Esophagus muscularis mucosa (tissue), 4 donors: Measurements from ENCODE around the gene CSMD2. TPM values are rescaled to one million over a fixed set of nuclear protein-coding genes. Genes with fewer than 3 reads are reported as not detected.

Source experiments
- DNase-seq: peaks from one replicate; pipeline ENCODE4 v3.0.0-alpha.2; 2017; ENCODE audit errors: extremely low spot score
- H3K27ac ChIP-seq, 4 donors: fragments of 200-600 bp; sonication (generic); replicated peaks in 1 of 4; 1 replicate in 3 of 4; 2 replicates in 1 of 4; pipeline ENCODE4 v1.5.1; 2016 to 2019; ENCODE audit warnings: mild to moderate bottlenecking in 1 of 4
- H3K27me3 ChIP-seq, 4 donors: fragments of 200-600 bp; sonication (generic); one replicate each; pipeline versions ENCODE4 v1.5.1 to v1.6.0; 2016 to 2019
- H3K36me3 ChIP-seq, 4 donors: fragments of 200-600 bp; sonication (generic); one replicate each; pipeline ENCODE4 v1.5.1; 2016 to 2019
- H3K4me1 ChIP-seq, 4 donors: fragments of 200-600 bp; sonication (generic); one replicate each; pipeline ENCODE4 v1.5.1; 2016 to 2019
- H3K4me3 ChIP-seq, 4 donors: fragments of 200-600 bp; sonication (generic); 1 replicate in 2 of 4; 2 replicates in 2 of 4; pipeline ENCODE4 v1.5.1; 2016 to 2019; ENCODE audit warnings: mild to moderate bottlenecking in 4 of 4, moderate library complexity in 1 of 4
- H3K9me3 ChIP-seq, 4 donors: fragments of 200-600 bp; sonication (generic); 1 replicate in 3 of 4; 2 replicates in 1 of 4; pipeline ENCODE4 v1.5.1; 2016 to 2019
- EP300 ChIP-seq: sonication (generic); formaldehyde crosslinking; IDR thresholded peaks from one replicate; pipeline ENCODE4 v1.6.1; 2017; ENCODE audit warnings: antibody characterized with exemption
- POLR2A ChIP-seq: fragments of 450-650 bp; IDR thresholded peaks from one replicate; pipeline ENCODE4 v1.6.1; 2017; ENCODE audit warnings: antibody characterized with exemption, moderate library complexity, mild to moderate bottlenecking, low read depth
- POLR2AphosphoS5 ChIP-seq, 2 donors: sonication (generic); formaldehyde crosslinking; IDR thresholded peaks; one replicate each; pipeline ENCODE4 v1.6.1; 2017; ENCODE audit warnings: antibody characterized with exemption in 2 of 2
- WGBS: methylation state at CpG from one replicate; pipeline ENCODE4 v1.1.5; 2018; 5-methylcytosine and 5-hydroxymethylcytosine counted together
- intact Hi-C: fragments of 100-400 bp; cut with DNase I; formaldehyde crosslinking; loops from one replicate; pipeline ENCODE4 v1.15.1; 2023
- total RNA-seq, 4 donors: library from RNA; depleted of rRNA; stranded (reverse); fragments of >200 nt; gene quantifications; one replicate each; pipeline versions ENCODE4 v1.1.0 to v1.2.1, GENCODE V29; 2016
- TF ChIP-seq, protein P1 (sequence below), 3 experiments: fragments of 200-600 bp in 2 of 3; fragments of 450-650 bp in 1 of 3; sonication (generic) in 2 of 3; IDR thresholded peaks; one replicate each; pipeline ENCODE4 v1.5.1; 2017 to 2019; ENCODE audit warnings: antibody characterized with exemption in 3 of 3, mild to moderate bottlenecking in 2 of 3, moderate library complexity in 1 of 3

The CSMD2 gene
- total RNA-seq, 4 donors from 2014 or later = 0.26 to 0.75 (median 0.37) TPM

DNA sequence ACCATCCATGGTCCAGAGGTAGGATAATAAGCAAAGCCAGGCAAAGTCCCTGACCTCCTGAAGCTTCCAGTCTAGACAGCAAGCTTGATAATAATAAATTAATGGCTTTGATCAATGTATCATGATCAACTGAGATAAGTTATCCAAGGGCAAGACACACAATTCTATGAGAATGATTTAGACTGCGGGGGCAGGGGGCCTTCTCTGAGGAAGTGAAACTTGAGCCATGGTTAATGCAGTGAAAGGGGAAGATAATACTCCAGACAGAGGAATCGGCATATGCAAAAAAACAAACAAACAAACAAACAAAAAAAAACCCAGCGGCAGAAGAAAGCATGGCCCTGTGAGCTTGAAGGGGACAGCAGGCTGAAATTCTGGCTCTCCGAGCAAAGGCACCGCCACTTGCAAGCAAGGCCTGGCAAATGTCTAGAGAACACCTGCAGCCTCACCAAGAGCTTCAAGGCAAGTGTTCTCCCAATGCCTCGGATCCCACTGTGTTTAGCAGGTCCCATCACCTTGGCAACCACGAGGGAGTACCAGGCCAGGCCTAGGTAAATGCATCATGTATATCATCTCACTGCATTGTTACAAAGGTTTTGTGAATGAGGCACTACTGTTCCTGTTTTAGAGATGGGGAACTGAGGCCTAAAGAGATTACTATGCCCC, 24.9 kb downstream of the CSMD2 start:
- no peak overlapping the region for H3K4me3 ChIP-seq
- H3K9me3 ChIP-seq = no peaks in the 10 kb centered on the region
- H3K36me3 ChIP-seq = no peaks in the 10 kb centered on the region
- H3K27me3 ChIP-seq = peaks cover 0 to 13% (median 0%) of the 10 kb centered on the region in 4 donors
- H3K27ac ChIP-seq = no peak overlapping the region
- 53% methylated on average over 7 of the region's 7 CpGs for WGBS
- H3K4me1 ChIP-seq = no peaks in the 10 kb centered on the region
- peak; percentile 53 for DNase-seq
- intact Hi-C loops = no loop called here
- no peak for TF ChIP-seq EP300

DNA sequence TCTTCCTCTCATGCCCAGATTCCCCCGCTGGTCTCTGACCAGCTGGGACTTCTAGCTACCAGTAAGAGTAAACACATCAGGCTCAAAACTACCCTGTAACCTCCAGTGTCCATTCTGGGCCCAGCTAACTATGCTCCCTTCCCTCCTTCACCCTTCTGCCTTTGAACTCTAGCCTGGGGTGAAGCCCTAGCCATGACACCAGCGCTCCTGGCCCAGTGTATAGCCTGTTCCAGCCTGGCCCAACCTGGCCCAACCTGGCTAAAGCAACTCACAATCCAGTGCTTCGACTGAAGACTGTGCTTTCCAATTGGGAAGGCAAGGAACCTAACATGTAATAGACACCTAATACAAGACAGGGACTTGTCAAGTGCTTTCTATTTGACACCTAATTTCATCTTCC, 27.6 kb downstream of the CSMD2 start:
- TF ChIP-seq EP300 = no peak
- no peaks in the 10 kb centered on the region for H3K4me1 ChIP-seq
- no peak overlapping the region for H3K4me3 ChIP-seq
- intact Hi-C loops = no loop called here
- peaks cover 0 to 6% (median 0%) of the 10 kb centered on the region in 4 donors for H3K27me3 ChIP-seq
- DNase-seq = peak; percentile 77
- H3K27ac ChIP-seq = no peak overlapping the region
- no peaks in the 10 kb centered on the region for H3K36me3 ChIP-seq
- 81% methylated on average over 3 of the region's 3 CpGs for WGBS
- H3K9me3 ChIP-seq = no peaks in the 10 kb centered on the region

DNA sequence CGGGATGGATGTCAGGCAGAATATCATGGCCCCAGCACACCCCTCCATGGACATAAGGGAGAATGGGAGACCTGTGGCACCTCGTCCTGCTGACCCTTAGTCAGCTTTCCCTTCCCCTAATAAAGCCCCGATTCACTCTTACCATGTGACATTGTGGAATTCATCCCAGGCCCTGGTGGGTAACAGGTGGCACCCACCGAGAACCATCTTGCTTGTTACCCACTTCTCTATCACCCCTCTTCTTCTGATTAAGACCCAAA, 32.9 kb downstream of the CSMD2 start:
- H3K4me3 ChIP-seq = no peak overlapping the region
- no peaks in the 10 kb centered on the region for H3K4me1 ChIP-seq
- 77% methylated on average over 4 of the region's 4 CpGs for WGBS
- no peaks in the 10 kb centered on the region for H3K36me3 ChIP-seq
- intact Hi-C loops = no loop called here
- TF ChIP-seq POLR2A (no peak), EP300 (no peak), POLR2AphosphoS5 (IDR thresholded peaks at IDR 0.05) (no peak)
- TF ChIP-seq, protein P1, sequence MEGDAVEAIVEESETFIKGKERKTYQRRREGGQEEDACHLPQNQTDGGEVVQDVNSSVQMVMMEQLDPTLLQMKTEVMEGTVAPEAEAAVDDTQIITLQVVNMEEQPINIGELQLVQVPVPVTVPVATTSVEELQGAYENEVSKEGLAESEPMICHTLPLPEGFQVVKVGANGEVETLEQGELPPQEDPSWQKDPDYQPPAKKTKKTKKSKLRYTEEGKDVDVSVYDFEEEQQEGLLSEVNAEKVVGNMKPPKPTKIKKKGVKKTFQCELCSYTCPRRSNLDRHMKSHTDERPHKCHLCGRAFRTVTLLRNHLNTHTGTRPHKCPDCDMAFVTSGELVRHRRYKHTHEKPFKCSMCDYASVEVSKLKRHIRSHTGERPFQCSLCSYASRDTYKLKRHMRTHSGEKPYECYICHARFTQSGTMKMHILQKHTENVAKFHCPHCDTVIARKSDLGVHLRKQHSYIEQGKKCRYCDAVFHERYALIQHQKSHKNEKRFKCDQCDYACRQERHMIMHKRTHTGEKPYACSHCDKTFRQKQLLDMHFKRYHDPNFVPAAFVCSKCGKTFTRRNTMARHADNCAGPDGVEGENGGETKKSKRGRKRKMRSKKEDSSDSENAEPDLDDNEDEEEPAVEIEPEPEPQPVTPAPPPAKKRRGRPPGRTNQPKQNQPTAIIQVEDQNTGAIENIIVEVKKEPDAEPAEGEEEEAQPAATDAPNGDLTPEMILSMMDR (IDR thresholded peaks at IDR 0.05) = no peak
- H3K9me3 ChIP-seq = no peaks in the 10 kb centered on the region
- H3K27me3 ChIP-seq = peaks cover 0 to 23% (median 0%) of the 10 kb centered on the region in 4 donors
- H3K27ac ChIP-seq = no peak overlapping the region
- peak; percentile 66 for DNase-seq

DNA sequence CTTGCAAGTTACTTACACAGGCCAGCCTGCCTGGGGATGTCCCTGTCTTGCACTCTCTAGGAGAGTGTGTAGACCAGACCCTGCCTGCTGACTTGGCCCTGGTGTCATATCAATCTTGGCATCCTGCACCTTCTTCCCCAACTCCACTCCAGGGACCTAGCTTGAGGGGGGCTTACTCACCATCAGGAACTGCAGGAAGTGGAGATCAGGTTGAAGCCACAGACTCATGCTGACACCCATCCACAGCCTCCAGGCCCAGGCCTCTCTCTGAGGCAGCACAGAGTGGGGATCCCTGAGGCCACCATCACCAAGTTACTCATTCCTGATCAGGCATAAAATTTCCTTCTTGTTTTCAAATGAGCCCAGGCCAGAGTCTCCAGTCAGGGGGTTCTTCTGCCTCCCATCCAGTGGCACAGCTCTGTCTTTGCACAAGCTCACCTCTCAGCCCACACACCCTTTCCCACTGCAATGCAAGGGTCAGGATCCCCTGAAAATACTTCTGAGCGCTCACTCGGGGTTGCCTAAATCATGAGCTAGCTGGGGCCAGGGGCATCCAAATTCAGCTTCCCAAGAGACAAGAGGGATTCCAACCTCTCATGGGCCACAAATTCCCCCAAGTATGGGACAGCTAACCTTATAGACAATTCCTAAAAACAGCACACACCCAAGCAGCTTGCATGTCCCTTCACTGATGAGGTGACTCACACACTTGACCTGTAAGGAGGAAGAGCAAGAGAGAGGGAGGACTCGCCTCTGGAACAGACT, 33.5 kb downstream of the CSMD2 start:
- peak; percentile 74 for DNase-seq
- Histone ChIP-seq H3K36me3 (no peaks in the 10 kb centered on the region), H3K4me3 (no peak overlapping the region), H3K4me1 (no peaks in the 10 kb centered on the region), H3K9me3 (no peaks in the 10 kb centered on the region), H3K27me3 (peaks cover 0 to 28% (median 0%) of the 10 kb centered on the region in 4 donors), H3K27ac (no peak overlapping the region)
- TF ChIP-seq POLR2A (no peak), POLR2AphosphoS5 (IDR thresholded peaks at IDR 0.05) (no peak), EP300 (no peak)
- TF ChIP-seq, protein P1 (IDR thresholded peaks at IDR 0.05) = no peak
- WGBS = 92% methylated on average over 3 of the region's 3 CpGs
- intact Hi-C loops = no loop called here

DNA sequence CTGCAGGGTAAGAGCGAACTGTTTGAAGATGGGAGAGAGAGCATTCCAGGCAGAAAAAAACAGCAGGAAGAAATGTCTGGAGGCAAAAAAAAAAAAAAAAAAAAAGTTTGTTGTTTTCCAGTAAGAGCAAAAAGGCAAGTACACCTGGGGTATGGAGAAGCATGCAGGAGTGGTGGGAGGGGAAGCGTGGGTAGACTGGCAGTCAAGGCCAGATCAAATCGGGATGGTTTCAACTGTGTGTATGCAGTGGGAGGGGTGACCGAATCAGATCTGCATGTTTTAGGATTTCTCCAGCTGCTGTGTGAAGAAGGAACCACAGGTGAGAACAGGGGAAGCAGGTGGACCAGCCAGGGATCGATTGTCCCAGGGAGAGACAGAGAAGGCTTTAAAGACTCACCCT, 34.7 kb downstream of the CSMD2 start:
- Histone ChIP-seq H3K4me3 (no peak overlapping the region), H3K9me3 (no peaks in the 10 kb centered on the region), H3K27me3 (peaks cover 0 to 38% (median 0%) of the 10 kb centered on the region in 4 donors), H3K27ac (no peak overlapping the region), H3K36me3 (no peaks in the 10 kb centered on the region), H3K4me1 (no peaks in the 10 kb centered on the region)
- DNase-seq = peak; percentile 57
- WGBS = 87% methylated on average over 5 of the region's 5 CpGs
- TF ChIP-seq POLR2AphosphoS5 (IDR thresholded peaks at IDR 0.05) (no peak), EP300 (no peak), POLR2A (no peak)
- TF ChIP-seq, protein P1 (IDR thresholded peaks at IDR 0.05) = no peak
- intact Hi-C loops = no loop called here
